HG02943 (cell line): Measurements from ENCODE around the gene NISCH.

Experiments used
- ATAC-seq: cut with Tn5 transposase; IDR thresholded peaks from one replicate; pipeline ENCODE4 v1.9.1; 2021; ENCODE audit warnings: mild to moderate bottlenecking, low read depth, moderate library complexity; ENCODE audit not compliant: unreplicated experiment

The NISCH gene

GRCh38 chr3:52469001-52469400, 13.6 kb downstream of the NISCH start:
- no peak for ATAC-seq

GRCh38 chr3:52470920-52471319, 15.5 kb downstream of the NISCH start:
- ATAC-seq: no peak

- no peak for ATAC-seq
These were observed 16.2 kb downstream of the NISCH start for GRCh38 chr3:52471371-52472238.

- no peak for ATAC-seq
These were observed 17.0 kb downstream of the NISCH start for GRCh38 chr3:52472239-52473000.

- no peak for ATAC-seq
These were observed 17.6 kb downstream of the NISCH start for GRCh38 chr3:52473026-52473425.

- no peak for ATAC-seq
These were observed 21.8 kb downstream of the NISCH start for GRCh38 chr3:52477076-52477795.

GRCh38 chr3:52477796-52478095, 22.3 kb downstream of the NISCH start:
- no peak for ATAC-seq

- ATAC-seq: no peak
These were observed 23.9 kb downstream of the NISCH start for GRCh38 chr3:52479037-52479876.

- no peak for ATAC-seq
These were observed 24.6 kb downstream of the NISCH start for GRCh38 chr3:52479877-52480575.

- ATAC-seq: no peak
These were observed 25.6 kb downstream of the NISCH start for GRCh38 chr3:52480768-52481715.

- ATAC-seq: no peak
These were observed 26.6 kb downstream of the NISCH start for GRCh38 chr3:52481819-52482521.

- no peak for ATAC-seq
These were observed 27.7 kb downstream of the NISCH start for GRCh38 chr3:52483081-52483480.

GRCh38 chr3:52483577-52484381, 28.4 kb downstream of the NISCH start:
- no peak for ATAC-seq

- ATAC-seq: no peak
These were observed 29.5 kb downstream of the NISCH start for GRCh38 chr3:52484680-52485461.

- no peak for ATAC-seq
These were observed 31.8 kb downstream of the NISCH start for GRCh38 chr3:52487050-52487787.
